GM19468 (cell line): ENCODE results near the gene CCDC138.

Experiments used
- ATAC-seq: cut with Tn5 transposase; IDR thresholded peaks from one replicate; pipeline ENCODE4 v1.9.1; 2021; ENCODE audit warnings: mild to moderate bottlenecking, moderate library complexity, moderate number of reproducible peaks; ENCODE audit not compliant: unreplicated experiment; ENCODE audit errors: extremely low read depth

Gene CCDC138

DNA sequence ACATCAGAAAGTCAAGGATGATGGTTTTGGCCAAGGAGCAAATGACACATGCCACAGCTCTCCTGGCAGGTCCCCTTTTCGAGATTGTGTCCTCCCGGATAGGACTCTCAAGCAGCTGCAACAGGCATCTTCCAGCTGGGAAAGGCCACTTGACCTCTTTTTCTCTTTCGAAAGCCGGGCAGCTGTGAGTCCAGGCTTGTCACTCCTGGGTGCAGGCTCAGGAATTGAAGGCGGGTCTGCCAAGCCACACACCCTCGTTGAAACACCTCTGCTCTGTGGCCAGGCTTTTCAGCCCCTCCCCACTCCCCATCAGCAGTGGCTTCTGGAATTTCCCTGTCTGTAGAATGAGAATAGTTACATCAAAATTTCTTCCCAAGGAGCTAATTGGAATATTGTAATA lies 98.0 kb downstream of the CCDC138 start:
- ATAC-seq: no peak

DNA sequence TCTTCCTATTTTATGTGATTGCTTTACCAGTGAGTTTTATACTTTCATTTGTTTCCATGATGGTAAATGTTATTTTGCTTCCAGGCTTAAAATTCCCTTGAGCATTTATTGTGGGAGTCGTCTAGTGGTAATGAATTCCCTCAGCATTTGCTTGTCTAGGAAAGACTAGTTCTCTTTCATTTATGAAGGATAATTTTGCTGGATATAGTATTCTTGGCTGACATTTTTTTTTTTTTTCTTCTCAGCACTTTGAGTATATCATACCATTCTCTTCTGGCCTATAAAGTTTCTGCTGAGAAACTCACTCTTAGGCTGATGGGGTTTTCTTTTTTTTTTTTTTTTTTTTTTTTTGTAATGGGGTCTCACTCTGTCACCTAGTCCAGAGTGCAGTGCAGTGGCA lies 103.3 kb downstream of the CCDC138 start:
- no peak for ATAC-seq

DNA sequence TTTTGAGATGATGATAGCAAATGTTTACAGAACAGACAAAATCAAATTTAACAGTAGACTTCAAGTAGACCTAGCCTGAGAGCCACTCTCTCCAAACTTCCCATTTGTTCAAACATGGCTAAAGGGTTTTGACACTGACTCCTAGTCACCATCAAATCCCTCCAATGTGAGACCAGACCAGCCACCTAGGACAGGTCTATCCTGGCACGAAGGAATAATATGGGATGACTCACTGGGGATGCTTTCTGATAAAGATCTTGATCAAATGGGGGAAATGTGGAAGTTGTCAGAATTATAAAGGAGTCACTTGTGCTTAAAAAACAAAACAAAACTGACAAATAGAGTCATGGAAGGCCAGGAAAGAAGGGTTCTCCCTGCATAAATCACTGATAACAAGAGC lies 106.7 kb downstream of the CCDC138 start:
- no peak for ATAC-seq

DNA sequence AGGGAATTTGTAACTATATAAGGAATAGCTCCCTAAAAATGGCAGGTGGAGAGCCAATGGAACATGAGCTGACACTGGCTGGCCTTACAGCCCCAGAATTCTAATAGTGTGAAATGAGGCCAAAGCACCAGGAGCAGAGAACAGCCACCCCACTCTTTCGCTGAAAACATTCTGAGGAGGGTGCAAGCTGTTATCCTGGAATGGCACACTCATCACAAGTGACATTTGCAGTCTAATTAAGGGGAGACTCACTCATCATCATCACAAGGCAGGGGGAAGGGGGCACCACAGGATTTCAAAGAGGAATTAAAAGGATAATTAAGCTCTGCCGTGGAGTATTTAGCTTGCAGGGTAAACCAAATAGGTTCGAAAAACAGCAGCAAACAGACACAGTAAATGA lies 108.2 kb downstream of the CCDC138 start:
- no peak for ATAC-seq

DNA sequence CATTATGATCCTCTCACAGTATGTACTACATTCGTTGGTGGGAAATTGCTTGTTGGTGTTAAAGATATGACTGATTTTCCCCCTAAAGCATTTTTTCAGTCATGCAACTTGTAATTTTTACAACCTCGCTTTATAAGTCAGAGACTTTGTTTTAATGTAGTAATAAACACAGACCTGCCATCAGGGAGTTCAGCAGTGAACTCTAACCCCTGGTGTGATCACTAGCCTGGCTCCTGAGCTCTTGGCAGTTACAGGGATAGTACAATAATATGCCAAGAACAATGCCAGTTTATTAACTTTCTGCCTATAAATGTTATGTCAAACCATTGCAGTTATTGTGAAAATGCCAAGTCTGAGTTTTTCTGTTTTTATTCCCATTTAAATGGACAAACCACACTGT lies 108.6 kb downstream of the CCDC138 start:
- ATAC-seq: no peak

DNA sequence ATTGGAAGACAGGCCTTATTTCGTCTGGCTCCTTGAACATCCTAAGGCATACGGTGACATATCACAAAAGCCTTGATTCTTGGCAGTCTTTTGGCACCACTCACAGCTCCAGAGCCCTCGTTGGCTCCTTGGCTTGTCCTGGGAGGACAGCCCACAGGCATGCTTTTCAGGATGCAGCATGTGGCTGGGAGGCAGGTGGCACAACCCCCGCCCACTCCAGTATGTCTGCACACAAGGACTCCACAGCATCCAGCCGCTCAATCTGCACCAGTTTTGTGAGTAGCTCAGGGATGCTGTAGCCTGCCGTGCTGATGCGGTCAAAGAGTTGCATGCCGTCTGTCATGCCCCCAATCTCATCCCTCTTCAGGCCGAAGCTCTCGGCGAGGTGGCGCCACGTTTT lies 110.2 kb downstream of the CCDC138 start:
- ATAC-seq: no peak

DNA sequence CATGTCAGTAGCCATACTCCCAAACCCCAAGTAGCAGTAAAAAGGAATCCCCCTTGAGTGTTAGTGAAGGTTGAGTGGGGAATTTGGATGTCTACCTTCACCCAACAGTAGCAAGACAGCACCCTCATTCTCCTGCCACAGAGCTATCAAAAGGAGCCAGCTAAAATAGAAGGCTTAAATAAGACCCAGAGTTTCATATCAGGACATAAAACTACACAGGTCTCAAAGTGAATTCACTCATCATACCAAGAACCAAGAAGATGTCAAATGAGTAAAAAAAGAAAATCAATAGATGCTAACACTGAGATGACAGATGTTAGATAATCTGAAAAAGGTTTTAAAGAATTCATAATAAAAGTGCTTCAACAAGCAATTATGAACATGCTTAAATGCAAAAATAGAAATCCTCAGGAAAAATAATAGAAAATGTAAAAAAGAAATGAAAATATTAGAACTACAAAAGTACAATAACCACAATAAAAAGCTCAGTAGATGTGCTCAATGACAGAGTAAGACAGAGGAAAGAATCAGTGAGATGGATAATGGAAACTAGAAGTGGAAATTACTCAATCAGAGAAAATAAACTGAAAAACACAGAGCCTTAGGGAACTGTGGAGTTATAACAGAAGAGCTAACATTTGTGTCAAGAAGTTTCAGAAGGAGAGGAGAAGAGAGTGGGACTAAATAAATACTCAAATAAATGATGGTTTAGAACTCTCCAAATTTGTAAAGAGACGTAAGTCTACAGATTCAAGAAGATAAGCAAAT lies 111.9 kb downstream of the CCDC138 start:
- no peak for ATAC-seq

DNA sequence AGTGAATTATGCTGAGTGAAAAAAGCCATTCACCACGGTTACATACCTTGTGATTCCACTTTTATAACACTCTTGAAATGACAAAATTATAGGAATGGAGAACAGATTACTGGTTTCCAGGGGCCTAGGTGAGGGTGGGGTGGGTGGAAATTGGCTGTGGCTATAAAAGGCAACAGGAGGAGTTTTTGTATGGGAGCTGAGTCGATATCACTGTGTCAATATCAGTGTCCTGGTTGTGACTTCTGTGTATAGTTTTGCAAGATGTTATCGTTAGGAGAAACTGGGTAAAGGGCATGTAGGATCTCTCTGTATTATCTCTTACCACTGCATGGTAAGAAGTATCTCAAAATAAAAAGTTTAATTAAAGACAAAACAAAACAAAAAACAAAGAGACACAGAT lies 118.1 kb downstream of the CCDC138 start:
- no peak for ATAC-seq

DNA sequence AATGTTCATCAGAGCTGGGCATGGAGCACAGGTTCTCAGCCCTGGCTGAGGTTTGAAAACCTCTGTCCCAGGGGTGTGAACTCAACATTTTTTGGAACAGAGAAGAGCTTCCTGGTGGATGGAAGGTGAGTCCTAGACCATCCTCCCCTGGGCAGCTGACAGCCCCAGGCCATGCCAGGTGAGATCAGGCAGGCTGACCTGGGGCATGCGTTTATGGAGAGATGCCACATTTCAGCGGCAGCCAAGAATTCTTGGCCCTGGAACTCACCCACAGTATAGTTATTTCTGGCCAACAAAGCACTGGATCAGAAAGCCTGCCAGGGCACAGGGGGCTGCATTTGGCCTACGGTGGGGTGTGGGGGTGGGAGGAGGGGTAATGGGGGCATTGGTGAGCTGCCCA lies 118.6 kb downstream of the CCDC138 start:
- ATAC-seq: no peak

DNA sequence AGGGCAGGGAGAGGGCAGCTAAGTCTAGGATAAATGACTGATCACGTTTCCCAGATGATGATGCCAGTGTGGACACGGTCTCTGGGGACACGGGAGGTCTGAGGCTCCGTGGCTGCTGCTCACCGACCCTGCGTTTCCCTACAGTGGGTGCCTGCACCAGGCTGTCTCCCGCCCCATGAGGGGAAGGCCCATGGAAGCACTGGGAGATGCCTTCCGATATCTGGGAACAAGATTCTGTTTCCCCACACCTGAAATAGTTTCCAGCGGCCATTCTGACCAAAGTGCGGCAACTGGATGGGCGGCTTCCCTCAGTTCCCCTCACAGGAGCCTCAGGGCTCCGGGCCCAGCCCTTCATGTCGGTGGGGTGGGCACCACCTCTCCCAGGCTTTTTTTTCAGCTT lies 119.3 kb downstream of the CCDC138 start:
- ATAC-seq: no peak

DNA sequence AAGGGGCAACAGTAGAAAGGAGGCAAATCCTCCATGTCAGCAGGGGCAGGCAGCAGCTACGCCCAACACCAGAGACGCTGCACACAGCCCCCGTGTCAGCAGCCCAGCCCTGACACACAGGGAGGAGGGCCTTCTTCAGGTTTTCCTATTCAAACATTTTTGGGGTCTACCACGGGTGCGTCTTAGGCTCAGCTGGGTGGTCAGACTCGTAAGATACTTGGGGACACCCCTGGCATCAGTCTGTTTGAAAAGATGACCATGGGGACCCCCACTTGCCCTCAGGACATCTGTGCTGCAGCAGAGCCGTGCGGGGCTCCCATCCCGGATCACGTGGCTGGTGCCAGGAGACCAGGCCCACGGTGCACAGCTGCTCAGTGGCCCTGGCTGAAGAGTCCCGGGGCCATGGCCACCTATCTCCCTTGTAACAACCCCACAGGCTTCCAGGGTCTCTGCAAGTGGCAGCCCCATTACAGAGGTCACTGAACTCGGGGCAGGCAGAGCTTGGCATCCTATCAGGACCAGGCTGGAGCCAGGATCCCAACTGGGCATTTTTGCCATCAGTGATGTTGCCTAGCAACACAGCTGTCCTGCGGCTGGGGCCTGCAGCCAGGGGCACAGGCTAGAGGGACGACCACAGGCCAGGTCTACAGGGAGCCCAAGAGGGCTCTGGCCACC lies 120.0 kb downstream of the CCDC138 start:
- no peak for ATAC-seq

DNA sequence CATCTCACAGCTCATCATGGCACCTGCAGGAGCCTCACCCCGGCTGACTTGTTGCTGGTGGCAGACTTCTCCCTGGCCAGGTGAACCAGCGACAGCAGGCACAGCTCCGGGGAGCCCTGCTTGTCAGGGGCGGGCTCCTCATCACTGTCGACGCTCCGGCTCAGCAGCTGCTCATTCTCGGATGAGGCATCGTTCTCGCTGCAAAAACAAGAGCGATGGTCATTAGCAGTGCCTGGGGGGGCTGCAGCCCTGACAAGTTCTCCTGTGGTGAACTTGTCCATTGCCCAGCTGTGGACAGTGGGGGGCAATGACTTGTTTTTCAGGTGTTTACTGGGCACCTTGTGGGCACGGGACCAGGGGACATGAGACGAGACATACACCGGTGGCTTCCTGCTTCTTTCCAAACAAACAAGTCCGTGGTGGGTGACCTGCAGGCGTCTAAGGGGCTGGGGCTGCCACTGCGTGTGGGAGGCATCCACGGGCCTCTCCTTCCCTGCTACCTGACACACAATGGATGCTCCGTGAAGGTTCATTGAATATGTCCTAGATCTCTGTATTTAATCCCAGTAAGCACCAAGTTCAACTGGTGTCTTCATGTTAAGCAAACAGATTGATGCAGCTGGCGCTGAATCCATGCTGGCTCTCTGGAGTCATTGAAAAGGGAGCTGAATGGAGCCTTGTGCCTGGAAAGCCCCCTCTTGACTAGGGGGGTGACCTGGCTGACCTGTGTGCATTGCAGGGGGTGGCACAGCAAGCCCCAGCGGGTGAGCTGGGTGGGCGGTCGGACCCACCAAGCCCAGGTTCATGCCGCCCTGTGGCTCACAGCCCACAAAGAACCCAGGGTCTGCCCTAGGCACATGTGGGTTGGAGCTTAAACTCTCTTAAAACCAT lies 121.5 kb downstream of the CCDC138 start:
- ATAC-seq: no peak

DNA sequence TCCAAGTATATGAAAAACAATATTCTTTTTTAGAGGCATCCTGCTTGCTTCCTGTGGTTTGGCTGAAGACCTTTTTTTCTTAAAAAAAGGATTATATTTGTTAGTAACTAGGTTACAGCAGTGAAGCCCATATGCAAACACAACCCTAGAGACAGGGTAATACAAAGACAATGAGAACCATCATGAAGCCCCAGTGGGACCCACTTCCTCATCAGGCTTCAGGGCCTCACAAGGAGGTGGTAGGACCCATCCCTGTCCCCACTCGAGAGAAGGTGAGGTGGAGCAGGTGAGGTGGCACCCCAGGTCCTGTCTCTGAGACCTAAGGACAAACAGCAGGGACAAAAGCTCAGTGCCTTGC lies 122.1 kb downstream of the CCDC138 start:
- ATAC-seq: no peak

DNA sequence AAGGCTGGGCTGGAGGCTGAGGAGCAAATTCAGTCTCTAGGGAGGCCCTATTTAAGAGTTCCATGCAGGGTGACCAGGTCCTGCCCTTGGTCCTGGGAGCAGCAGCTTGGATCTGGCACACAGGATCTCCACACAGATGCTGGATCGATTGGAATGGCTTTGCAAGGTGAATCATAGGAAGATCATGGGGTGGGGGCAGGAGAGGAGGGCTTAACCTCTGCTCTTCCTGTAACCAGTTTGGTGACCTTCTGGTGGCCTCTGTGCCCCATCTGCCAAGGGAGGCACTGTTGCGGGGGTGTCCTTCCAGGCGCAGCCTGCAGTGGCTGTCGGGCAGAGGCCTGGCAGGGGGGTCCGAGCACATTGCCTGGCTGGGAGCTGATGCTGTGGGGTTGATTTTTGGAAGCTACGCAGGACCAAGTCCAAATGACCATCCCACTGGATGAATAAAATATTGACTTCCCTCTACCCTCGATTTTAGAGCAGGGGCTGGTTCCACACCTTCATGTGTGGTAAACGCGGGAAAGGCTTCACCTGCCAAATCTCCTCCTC lies 122.8 kb downstream of the CCDC138 start:
- no peak for ATAC-seq

DNA sequence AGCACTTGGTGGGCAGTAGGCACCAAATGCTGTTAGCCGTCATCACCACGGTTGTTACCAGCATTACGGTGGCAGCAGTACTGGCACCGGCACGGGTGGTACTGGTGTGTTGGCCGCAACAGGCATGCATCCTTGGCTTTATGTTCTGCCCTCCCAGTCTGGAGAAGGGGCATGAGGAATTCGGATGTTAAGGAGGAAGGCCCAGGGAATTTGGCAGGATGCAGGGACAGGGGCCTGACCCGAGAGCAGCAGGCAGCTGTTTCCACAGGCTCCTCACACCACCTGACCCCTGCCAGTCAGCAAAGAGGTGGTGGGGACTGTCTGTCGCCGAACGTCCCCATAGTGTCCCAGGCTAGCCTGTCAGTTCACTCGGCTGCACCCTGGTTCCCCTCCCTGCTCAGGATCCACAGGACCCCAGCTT lies 123.5 kb downstream of the CCDC138 start:
- no peak for ATAC-seq

DNA sequence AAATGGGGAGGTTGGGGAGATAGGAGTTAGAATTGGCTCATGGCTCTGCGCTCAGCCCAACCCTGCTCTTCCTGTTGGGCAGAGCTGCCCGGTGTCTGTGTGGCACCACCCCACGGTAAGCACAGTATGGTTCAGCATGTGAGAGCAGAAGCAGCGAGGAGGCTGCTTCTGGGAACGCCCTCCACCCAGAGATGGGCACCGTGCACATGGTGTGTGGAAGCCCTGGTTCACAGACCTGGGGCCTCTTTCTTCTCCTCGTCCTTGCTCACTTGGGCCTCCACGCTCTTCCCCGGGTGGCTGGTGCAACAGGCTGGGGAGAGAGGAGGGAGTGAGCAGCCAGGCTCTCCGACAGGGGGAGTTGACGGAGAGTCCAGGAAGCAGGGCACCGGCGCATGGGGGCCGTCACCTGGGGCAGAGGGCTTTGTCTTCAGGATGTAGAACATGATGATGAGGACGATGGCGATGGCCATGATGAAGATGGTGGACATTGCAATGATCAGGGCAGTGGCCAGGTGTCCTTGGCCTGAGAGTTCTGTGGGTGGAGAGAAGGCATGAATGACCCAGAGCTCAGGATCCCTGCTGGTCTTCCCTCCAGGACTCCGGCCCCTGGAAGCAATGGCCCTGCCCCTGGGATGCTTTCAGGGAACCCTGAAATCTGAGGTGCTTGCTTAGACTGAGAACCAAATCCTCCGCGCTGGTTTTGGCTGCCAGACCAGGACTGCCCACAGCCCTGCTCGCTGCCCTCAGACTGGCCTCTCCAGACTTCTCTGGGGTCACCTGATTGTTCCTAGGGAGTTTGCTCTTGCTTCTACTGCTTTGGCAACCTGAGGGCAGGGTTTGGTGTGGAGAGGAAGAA lies 124.2 kb downstream of the CCDC138 start:
- ATAC-seq: no peak

DNA sequence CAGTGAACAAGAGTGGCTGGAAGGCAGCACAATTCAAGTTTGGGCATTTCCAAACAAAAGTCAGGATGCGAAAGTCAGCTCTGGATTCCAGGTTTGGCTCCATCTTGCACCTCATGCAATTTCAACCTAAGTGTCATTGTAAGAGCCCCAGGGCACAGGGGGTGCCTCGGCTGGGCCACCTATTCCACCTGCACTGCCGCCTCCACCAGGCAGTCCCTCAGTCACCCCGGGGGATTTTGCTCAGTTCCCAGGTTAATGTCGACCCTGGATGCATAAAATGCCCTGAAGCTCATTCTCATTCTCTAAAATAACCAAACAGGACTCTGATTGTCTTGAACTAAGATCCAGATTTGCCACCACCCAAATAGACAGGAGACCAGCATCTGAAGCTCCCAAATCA lies 124.8 kb downstream of the CCDC138 start:
- no peak for ATAC-seq

DNA sequence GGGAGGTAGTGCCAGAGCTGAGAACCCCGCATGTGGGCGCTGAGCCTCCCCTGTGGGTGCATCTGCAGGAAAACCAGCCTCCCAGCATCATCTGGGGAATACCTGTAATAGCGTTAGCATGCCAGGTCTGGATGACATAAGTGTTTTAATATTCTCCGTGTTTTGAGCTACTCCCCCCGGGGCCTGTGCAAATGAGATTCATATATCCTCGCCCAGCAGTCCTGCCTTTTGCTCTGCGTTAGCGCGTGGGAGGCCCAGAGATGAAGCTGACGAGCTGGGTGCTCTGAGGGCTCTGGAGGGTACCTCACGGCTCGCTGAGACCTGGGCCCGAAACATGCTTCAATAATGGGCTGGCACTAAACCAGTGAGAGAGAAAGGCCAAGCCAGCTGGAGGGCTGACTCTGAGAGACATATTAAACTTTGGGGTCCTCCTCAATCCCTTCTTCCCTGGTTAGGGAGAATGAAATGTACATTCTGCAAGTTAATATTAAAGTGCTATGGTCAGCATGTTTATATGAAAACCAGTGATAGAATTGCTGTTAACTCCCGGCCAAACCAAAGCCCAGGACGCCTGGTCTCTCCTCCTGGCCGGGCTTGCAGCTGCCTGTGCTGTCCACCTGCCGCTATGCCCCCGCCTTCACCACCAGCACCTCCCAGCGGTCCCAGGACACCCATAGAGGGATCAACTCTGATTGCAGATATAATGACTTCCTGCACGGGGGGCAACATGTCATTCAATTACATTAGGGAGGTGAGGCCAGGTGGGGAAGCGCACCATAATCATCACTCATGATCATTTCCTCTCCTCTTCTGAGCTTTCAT lies 125.4 kb downstream of the CCDC138 start:
- no peak for ATAC-seq

DNA sequence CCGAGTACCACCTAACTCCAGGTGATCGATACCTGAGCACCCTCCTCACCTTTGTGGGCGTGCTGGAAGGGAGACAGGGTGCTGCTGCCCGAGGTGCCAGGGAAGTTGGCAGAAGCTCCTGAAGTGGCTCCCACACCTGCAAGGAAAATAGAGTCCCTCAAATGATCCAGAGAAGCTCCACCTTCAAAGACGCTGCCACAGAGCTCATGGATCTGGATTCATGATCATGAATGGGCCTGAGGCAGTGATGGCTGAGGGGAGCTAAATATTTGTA lies 126.0 kb downstream of the CCDC138 start:
- no peak for ATAC-seq
